Activated CD4-positive, alpha-beta T cell treated with anti-CD3 and anti-CD28 coated beads, Interleukin-2, amount 50 U/mL, for 16 hours (primary cell): ENCODE results near the gene BTG3.

ENCODE experiments used
- DNase-seq: peaks from one replicate; pipeline ENCODE4 v3.0.0-alpha.2; 2020

Gene BTG3

GRCh38 chr21:17612565-17613241, at the start of gene BTG3:
BTG3 (minus strand) TSS chr21:17612901; CDS start chr21:17609144, 3,757 bp downstream.
- peak; percentile 90 for DNase-seq

GRCh38 chr21:17660862-17661261, 48.2 kb upstream of the BTG3 start:
- DNase-seq: no peak

- DNase-seq: no peak
Observed at GRCh38 chr21:17660452-17660851, 47.8 kb upstream of the BTG3 start.

- DNase-seq: no peak
Observed at GRCh38 chr21:17658931-17659330, 46.2 kb upstream of the BTG3 start.

- DNase-seq: no peak
Observed at GRCh38 chr21:17651526-17651925, 38.8 kb upstream of the BTG3 start.

GRCh38 chr21:17650292-17650691, 37.6 kb upstream of the BTG3 start:
- no peak for DNase-seq

GRCh38 chr21:17646790-17647189, 34.1 kb upstream of the BTG3 start:
- DNase-seq: no peak

- no peak for DNase-seq
Observed at GRCh38 chr21:17644186-17644585, 31.5 kb upstream of the BTG3 start.

GRCh38 chr21:17640821-17641220, 28.1 kb upstream of the BTG3 start:
- no peak for DNase-seq

GRCh38 chr21:17636711-17637110, 24.0 kb upstream of the BTG3 start:
- DNase-seq: no peak

- DNase-seq: no peak
Observed at GRCh38 chr21:17631195-17631594, 18.5 kb upstream of the BTG3 start.

- DNase-seq: no peak
Observed at GRCh38 chr21:17622018-17622417, 9.3 kb upstream of the BTG3 start.

- no peak for DNase-seq
Observed at GRCh38 chr21:17616831-17617230, 4.1 kb upstream of the BTG3 start.

- no peak for DNase-seq
Observed at GRCh38 chr21:17613242-17613676, 558 bp upstream of the BTG3 start.

- peak; percentile 5 for DNase-seq
Observed at GRCh38 chr21:17612023-17612564, 607 bp downstream of the BTG3 start.

GRCh38 chr21:17611414-17612022, 1.2 kb downstream of the BTG3 start:
- DNase-seq: peak; percentile 83

- DNase-seq: no peak
Observed at GRCh38 chr21:17610911-17611310, 1.8 kb downstream of the BTG3 start.

GRCh38 chr21:17609681-17610080, 3.0 kb downstream of the BTG3 start:
- DNase-seq: no peak

GRCh38 chr21:17607684-17608083, 5.0 kb downstream of the BTG3 start:
- no peak for DNase-seq

- DNase-seq: peak; percentile 26
Observed at GRCh38 chr21:17602874-17603273, 9.8 kb downstream of the BTG3 start.

GRCh38 chr21:17598437-17598836, 14.3 kb downstream of the BTG3 start:
- no peak for DNase-seq

GRCh38 chr21:17597680-17598079, 15.0 kb downstream of the BTG3 start:
- DNase-seq: no peak

GRCh38 chr21:17590430-17590829, 22.3 kb downstream of the BTG3 start:
- no peak for DNase-seq

- DNase-seq: peak; percentile 50
Observed at GRCh38 chr21:17585875-17586450, 26.7 kb downstream of the BTG3 start.
